ENCODE results near the gene ARVCF.

DNA sequence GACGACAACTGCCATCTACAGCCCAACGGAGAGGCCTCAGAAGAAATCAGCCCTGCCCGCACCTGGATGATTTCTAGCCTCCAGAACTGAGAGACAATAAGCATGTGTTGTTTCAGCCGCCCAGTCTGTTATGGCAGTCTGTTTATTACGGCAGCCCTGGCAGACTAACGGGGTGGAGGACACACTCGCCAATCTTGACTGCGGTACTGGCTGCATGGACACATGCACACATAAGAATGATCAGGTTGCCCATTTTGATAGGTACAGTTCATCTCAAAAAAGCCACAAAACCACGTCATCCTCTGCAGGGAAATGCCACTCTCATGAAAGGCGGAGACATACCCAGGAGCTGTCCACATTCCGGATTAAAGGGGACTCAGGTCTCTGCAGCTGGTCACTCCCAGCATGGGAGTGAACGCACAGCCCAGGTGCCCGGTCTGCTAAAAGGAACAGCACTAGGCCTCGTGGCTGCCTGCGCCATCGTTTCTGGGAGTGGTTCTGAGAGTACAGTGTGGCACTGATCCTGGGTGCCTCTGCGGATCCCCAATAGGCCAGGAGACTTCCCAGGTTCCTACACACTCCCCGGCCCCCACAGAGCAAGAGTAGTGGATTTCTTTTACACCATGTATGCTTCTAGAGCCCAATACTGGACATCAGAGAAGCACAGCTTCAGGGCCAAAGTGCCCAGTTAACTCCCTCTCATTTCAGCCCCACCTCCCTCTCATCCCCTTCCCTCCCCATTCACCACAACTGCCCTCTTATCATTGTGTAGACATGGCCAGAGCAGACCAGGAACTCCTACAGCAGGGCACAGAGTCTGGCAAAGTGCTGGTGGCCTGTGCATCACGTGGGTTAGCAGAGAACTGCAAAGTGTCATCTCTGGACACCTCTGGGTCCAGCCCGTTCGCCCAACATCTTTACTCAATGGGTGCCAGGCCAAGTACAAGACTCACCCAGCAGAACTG is 86.8 kb downstream of the ARVCF start:
- no peak for TF ChIP-seq POLR2AphosphoS5 (IDR thresholded peaks at IDR 0.05)
- TF ChIP-seq, protein P1, sequence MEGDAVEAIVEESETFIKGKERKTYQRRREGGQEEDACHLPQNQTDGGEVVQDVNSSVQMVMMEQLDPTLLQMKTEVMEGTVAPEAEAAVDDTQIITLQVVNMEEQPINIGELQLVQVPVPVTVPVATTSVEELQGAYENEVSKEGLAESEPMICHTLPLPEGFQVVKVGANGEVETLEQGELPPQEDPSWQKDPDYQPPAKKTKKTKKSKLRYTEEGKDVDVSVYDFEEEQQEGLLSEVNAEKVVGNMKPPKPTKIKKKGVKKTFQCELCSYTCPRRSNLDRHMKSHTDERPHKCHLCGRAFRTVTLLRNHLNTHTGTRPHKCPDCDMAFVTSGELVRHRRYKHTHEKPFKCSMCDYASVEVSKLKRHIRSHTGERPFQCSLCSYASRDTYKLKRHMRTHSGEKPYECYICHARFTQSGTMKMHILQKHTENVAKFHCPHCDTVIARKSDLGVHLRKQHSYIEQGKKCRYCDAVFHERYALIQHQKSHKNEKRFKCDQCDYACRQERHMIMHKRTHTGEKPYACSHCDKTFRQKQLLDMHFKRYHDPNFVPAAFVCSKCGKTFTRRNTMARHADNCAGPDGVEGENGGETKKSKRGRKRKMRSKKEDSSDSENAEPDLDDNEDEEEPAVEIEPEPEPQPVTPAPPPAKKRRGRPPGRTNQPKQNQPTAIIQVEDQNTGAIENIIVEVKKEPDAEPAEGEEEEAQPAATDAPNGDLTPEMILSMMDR (IDR thresholded peaks at IDR 0.05): no peak
